HepG2 (cell line): ENCODE results near the gene FMNL2. TPM values are rescaled to one million over a fixed set of nuclear protein-coding genes. Genes with fewer than 3 reads are reported as not detected.

ENCODE experiments used
- AFF4 ChIP-seq: sonication (generic); formaldehyde crosslinking; IDR thresholded peaks from 2 replicates; pipeline ENCODE4 v1.4.0; 2020; ENCODE audit warnings: missing genetic modification reagents
- AHR ChIP-seq: IDR thresholded peaks from 2 replicates; pipeline ENCODE4 v1.6.1; 2018; ENCODE audit warnings: missing genetic modification reagents, missing compliant biosample characterization
- CHD2 ChIP-seq: IDR thresholded peaks from 2 replicates; pipeline ENCODE4 v1.6.1; 2011; ENCODE audit warnings: low read depth, low read length, improper control_type of control experiment
- HDAC1 ChIP-seq: sonication (generic); formaldehyde crosslinking; IDR thresholded peaks from 2 replicates; pipeline ENCODE4 v1.5.1; 2020; ENCODE audit warnings: mild to moderate bottlenecking, missing genetic modification reagents
- HMGXB3 ChIP-seq: sonication (generic); formaldehyde crosslinking; IDR thresholded peaks from 2 replicates; pipeline ENCODE4 v1.4.0; 2020; ENCODE audit warnings: missing genetic modification reagents, borderline replicate concordance
- KLF13 ChIP-seq: sonication (generic); formaldehyde crosslinking; IDR thresholded peaks from 2 replicates; pipeline ENCODE4 v1.4.0; 2020; ENCODE audit warnings: mild to moderate bottlenecking, missing genetic modification reagents
- KLF6 ChIP-seq: IDR thresholded peaks from 2 replicates; pipeline ENCODE4 v1.8.0; 2016; ENCODE audit warnings: missing biosample characterization, missing genetic modification reagents
- NCOA5 ChIP-seq: sonication (generic); formaldehyde crosslinking; IDR thresholded peaks from 2 replicates; pipeline ENCODE4 v1.4.0; 2020; ENCODE audit warnings: missing genetic modification reagents
- SOX5 ChIP-seq: IDR thresholded peaks from 2 replicates; pipeline ENCODE4 v1.6.1; 2016; ENCODE audit warnings: borderline replicate concordance
- TBX3 ChIP-seq: fragments of 450-650 bp; IDR thresholded peaks from 2 replicates; pipeline ENCODE4 v1.6.1; 2017; ENCODE audit warnings: antibody characterized with exemption, mild to moderate bottlenecking, inconsistent platforms, borderline replicate concordance
- THAP7 ChIP-seq: sonication (generic); formaldehyde crosslinking; IDR thresholded peaks from 2 replicates; pipeline ENCODE4 v1.8.1; 2023; ENCODE audit warnings: mild to moderate bottlenecking, missing genetic modification reagents
- U2AF2 ChIP-seq: fragments of 200-400 bp; formaldehyde crosslinking; IDR thresholded peaks from 2 replicates; pipeline ENCODE4 v1.6.1; 2017; ENCODE audit warnings: low read depth, mild to moderate bottlenecking, low read length
- YEATS4 ChIP-seq: sonication (generic); formaldehyde crosslinking; IDR thresholded peaks from 2 replicates; pipeline ENCODE4 v1.4.0; 2020; ENCODE audit warnings: missing genetic modification reagents, borderline replicate concordance
- YY1 ChIP-seq: IDR thresholded peaks from 2 replicates; pipeline ENCODE4 v1.6.1; 2011; ENCODE audit warnings: low read length, low read depth, moderate library complexity, mild to moderate bottlenecking; ENCODE audit not compliant: insufficient read depth, insufficient replicate concordance
- ZNF383 ChIP-seq: sonication (generic); formaldehyde crosslinking; IDR thresholded peaks from 2 replicates; pipeline ENCODE4 v1.4.0; 2020; ENCODE audit warnings: missing genetic modification reagents, mild to moderate bottlenecking, borderline replicate concordance
- ZNF615 ChIP-seq: sonication (generic); formaldehyde crosslinking; IDR thresholded peaks from 2 replicates; pipeline ENCODE4 v1.5.0; 2020; ENCODE audit warnings: mild to moderate bottlenecking, missing genetic modification reagents, borderline replicate concordance
- ZNF678 ChIP-seq: sonication (generic); formaldehyde crosslinking; IDR thresholded peaks from 2 replicates; pipeline ENCODE4 v1.4.0; 2020; ENCODE audit warnings: mild to moderate bottlenecking, missing genetic modification reagents
- ZNF713 ChIP-seq: sonication (generic); formaldehyde crosslinking; IDR thresholded peaks from 2 replicates; pipeline ENCODE4 v1.4.0; 2020; ENCODE audit warnings: mild to moderate bottlenecking, missing genetic modification reagents
- ZNF800 ChIP-seq: sonication (generic); formaldehyde crosslinking; IDR thresholded peaks from 2 replicates; pipeline ENCODE4 v1.4.0; 2020; ENCODE audit warnings: missing genetic modification reagents
- ZSCAN29 ChIP-seq: sonication (generic); formaldehyde crosslinking; conservative IDR thresholded peaks from 2 replicates; pipeline ENCODE4 v1.4.0; 2020; ENCODE audit warnings: mild to moderate bottlenecking, missing genetic modification reagents
- polyA plus RNA-seq, 8 experiments: library from polyadenylated mRNA; depleted of rRNA in 3 of 8; stranded (reverse) in 7 of 8; unstranded in 1 of 8; fragments of >200 nt; fragmentation: Illumina TruSeq in 4 of 8; extraction: Trizol in 4 of 8; gene quantifications; 2 replicates each; pipeline versions ENCODE4 v1.2.1 to v1.2.3, GENCODE V29; 2011 to 2016; ENCODE audit warnings: low read depth in 4 of 8, missing spikeins in 1 of 8, mixed read lengths in 1 of 8; ENCODE audit not compliant: insufficient read depth in 1 of 8
- total RNA-seq, 5 experiments: library from RNA; depleted of rRNA; stranded (reverse); fragments of >200 nt; fragmentation: Illumina TruSeq; extraction: Trizol; gene quantifications; 2 replicates each; pipeline ENCODE4 v1.2.3, GENCODE V29; 2016; ENCODE audit warnings: low read depth in 1 of 5

Gene FMNL2
- total and polyA plus RNA-seq, 2 of the 13 experiments (the other 11 are each of a cell fraction or from before 2014, with no cell fraction given), result 66.5 to 67.7 TPM

GRCh38 chr2:152481881-152482583 is 147.1 kb downstream of the FMNL2 start (continued):
- TF ChIP-seq ZNF713 (CRISPR knock-in tag), result no peak
- no peak for TF ChIP-seq HMGXB3
- no peak for TF ChIP-seq CHD2
- peak; percentile 33; the same call in 1 of the 2 replicates for TF ChIP-seq HDAC1 (CRISPR knock-in tag)
- TF ChIP-seq THAP7, result no peak
- no peak; the same call in 1 of the 2 replicates for TF ChIP-seq ZSCAN29 (CRISPR knock-in tag)
- TF ChIP-seq KLF6 (CRISPR knock-in tag), result no peak
- no peak for TF ChIP-seq AHR (CRISPR knock-in tag)
- TF ChIP-seq ZNF615 (CRISPR knock-in tag), result no peak
- no peak for TF ChIP-seq YY1
- TF ChIP-seq ZNF800 (CRISPR knock-in tag), result no peak
- TF ChIP-seq KLF13 (CRISPR knock-in tag), result no peak
- no peak for TF ChIP-seq ZNF678 (CRISPR knock-in tag)
- no peak for TF ChIP-seq ZNF383
- TF ChIP-seq U2AF2, result no peak
- no peak for TF ChIP-seq YEATS4 (CRISPR knock-in tag)
- TF ChIP-seq SOX5 (CRISPR knock-in tag), result peak; percentile 42; the same call in 1 of the 2 replicates
- 0 out of 2 replicates have a peak, but pooled peaks have one; percentile 13 for TF ChIP-seq AFF4 (CRISPR knock-in tag)
- no peak for TF ChIP-seq TBX3
- TF ChIP-seq NCOA5, result no peak
